GM11168 (cell line): ENCODE measurements around the gene FASTK.

Experiments
- in situ Hi-C: fragments of 300-500 bp; cut with MboI; formaldehyde crosslinking; loops from one replicate; pipeline ENCODE4 v1.12.0; 2022; ENCODE audit warnings: low sequenced_read_pairs; ENCODE audit not compliant: unreplicated experiment

FASTK gene

DNA sequence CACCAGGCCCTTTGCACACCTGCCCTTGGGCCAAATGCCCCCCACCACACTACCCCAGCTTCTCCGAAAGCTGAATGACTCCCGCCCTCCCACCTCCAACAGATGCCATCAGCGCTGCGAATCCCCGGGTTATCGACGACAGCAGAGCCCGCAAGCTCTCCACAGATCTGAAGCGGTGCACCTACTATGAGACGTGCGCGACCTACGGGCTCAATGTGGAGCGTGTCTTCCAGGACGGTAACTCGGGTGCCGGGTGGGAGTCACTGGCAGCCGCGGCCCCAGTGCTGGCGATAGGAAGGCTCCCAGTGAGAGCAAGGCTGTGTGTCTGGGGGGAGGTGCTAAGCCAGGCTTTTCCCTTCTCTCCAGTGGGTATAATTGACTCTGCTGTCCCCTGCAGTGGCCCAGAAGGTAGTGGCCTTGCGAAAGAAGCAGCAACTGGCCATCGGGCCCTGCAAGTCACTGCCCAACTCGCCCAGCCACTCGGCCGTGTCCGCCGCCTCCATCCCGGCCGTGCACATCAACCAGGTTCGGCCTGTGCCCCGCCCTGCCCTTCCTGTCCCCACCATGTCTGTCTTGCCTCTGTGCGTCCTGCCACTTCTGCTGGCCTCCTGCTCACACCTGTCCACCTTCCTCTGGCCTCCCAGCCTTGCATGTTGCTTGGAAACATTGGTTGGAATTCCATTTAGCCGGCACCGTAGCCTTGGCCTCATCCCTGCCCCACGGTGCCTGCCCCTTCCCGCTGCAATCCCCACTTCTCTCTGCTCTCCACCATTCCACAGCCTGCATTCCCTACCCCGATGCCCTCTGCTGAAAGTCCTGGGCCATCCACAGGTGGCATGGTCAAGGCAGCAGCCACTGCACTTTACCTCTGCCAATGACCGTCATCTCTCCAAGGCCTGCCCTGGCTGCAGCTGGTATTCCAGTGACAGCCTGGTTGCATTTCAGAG lies 37.8 kb upstream of the FASTK start:
- in situ Hi-C loops: no loop called here

DNA sequence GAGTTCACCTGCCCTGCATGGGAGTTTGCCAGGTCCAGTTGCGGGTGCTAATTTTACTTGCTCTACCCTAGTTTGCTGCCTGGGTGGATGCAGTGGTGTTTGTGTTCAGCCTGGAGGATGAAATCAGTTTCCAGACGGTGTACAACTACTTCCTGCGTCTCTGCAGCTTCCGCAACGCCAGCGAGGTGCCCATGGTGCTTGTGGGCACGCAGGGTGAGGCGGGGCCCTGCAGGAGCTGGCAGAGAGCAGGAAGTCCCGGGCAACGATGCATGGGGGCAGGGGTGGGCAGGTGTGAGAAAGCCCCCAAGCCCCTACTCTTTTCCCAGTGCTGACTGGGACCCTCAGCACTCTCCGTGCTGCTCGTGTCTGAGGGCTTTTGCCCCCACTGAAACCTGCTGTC lies 37.0 kb upstream of the FASTK start:
- in situ Hi-C loops: no loop called here

DNA sequence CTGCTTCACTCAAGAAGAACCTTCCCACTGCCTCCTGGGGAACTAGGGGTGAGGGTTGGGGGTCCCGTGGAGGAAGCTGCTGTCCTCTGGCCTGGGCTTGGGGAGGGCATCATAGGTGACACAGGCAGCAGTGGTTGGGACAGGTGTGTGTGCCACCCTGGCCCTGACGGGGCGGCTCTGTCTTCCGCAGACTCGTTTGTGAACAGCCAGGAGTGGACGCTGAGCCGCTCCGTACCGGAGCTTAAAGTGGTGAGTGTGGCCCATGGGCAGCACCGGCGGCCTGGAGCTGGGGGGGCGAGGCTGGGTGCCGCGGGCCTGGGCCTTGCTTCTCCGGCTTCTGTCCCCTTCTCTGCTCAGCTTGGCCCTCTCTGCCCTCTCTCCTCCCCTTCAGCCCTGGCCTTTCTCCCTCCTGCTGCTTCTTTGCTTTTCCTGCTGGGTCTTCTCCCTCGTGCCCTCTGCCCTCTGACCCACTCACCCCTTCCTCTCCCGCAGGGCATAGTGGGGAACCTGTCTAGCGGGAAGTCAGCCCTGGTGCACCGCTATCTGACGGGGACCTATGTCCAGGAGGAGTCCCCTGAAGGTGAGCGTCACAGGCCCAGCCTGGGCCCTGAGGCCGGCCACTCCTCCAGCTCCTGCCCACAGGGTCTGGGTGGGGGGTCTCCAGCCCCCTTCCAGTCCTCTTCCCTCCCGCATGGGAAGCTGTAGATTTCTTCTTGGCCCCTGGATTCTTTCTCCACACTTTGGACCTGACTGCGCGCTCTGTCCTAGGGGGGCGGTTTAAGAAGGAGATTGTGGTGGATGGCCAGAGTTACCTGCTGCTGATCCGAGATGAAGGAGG lies 36.2 kb upstream of the FASTK start:
- in situ Hi-C loops: no loop called here

DNA sequence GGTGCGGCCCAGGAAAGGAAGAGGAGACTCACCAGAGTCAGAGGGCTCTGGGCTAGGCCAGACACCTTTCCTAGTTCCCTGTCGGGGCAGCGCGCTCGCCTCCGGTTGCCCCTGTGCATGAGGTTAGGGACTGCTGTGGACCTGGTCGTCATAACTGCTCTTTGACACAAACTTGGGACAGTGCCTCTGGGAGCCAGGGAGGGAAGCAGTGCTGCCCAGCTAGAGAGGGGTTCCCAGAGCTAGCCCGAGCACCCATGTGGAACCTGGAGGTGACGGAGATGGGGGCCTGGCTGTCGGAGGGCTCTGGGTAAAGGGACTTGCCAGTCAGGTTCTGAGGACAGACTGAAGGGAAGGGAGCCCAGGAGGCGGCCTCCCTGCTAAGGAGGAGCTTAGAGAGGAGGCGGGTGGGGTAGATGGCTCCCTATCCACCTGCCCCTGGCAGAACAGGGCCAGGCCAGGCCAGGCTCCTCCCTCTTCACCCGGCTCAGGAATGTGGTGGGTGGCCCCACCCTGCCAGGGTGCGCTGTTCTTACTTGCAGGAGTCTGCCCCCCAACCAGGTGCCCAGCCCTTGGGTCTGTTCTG lies 35.3 kb upstream of the FASTK start:
- in situ Hi-C loops: no loop called here

DNA sequence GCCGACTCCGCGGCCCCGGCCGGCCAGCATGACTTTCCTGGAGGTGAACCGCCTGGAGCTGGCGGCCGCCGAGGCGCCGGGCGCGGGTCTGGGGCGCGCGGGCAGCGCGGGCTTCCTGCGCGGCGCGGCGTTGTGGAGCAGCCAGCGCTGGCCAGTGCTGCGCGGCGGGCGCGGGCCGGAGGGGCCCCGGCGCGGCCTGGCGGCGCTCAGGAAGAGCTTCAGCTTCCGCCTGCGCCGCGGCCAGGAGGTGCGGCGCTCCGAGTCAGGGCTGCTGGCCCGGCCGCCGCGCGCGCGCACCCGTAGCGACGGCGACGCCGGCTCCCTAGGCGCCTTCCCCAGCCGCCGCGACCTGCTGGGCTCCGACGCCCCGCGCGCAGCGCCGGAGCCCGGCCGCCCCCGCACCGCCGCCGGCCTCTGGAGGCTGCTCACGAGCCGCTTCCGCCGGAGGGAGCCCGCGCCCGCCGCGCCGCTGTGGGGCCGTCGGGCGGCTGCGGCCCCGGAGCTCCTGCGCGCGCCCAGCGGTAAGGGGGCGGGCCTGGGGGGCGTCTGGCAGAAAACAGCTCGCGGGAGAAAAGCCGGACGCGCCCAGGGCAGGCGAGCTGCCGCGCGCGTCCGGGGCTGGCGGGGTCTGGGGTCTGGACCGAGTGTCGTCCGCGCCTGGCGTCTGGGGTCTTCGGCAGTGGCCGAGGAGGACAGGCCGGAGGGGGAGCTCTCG lies 34.7 kb upstream of the FASTK start:
- in situ Hi-C loops: no loop called here

DNA sequence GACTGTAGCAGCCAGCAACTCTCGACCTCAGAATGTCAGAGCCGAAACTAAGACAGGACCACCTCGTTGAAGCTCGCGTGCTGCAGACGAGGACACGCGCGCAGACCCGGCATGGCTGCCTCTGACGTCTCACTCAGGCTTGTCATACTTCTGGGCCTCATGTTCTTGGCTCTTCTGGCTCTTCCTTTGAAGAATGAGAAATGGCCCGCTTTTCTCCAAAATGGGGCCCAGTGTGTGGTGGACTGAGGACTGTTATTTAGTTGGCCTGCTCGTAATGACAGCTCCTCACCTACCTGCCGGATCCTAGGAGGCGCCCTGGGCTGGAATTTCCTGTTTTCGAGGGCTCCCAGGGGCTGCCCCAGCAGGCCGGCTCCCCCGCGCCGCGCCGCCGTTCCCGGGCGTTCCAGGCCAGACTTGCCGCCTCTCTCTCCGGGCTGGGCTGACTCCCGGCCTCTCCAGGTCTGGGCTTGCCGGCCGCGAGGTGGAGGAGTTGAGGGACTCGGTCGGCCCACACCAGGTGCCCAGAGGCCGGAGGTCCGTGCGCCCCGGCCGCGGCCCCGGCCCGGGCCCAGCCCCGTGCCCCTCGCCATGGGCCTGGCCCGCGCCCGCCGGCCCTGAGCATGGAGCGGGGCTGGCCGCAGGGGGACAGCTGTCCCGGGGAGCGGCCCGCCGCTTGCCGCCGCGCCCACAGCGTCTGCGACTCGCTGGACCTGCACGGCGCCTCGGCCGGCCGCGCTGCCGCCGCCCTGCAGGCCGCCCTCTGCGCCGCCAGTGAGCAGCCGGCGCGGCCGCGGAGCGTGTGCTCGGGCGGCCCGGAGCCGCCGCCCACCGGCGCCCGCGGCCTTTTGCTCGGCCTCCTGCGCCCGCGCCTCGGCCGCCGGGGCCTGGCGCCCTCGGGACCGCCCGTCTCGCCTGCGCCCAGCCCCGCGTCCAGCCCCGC lies 33.8 kb upstream of the FASTK start:
- in situ Hi-C loops: no loop called here

DNA sequence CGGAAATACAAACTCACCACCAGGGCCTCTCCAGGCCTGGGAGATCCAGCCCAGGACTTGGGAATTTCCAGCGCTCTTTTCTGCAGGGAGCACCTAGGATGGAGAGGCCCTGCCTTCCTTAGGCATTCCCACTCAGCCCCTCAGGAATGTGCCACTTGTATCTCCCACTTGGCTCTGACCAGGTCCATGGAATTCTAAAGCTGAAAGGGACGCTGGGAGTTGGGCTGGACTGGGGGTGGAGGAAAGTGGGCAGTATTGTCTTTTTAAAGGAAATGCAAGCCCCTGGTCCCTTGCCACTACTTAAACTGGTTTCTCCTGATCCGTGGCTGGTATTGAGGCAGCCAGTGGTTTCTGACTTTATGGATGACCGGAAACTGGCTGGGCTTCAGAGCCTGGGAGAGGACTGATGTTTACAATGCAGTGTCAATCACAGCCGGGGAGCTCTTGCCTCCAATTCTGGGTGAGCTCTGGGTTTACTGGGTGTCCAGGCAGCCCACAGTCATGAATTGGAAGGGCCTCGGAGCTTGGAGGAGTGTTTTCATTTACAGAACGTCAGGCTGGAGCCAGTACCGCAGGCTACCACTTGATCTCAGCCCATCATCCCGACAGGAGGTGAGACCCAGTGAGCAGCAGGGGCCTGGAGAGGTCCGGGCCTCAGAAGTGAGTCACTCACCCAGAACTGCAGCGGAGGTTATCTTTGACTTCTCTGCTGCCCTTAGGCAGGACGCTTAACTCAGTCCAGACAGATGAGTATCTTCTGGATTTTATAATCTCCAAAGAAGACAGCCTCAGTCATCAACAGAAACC lies 32.9 kb upstream of the FASTK start:
- in situ Hi-C loops: no loop called here

DNA sequence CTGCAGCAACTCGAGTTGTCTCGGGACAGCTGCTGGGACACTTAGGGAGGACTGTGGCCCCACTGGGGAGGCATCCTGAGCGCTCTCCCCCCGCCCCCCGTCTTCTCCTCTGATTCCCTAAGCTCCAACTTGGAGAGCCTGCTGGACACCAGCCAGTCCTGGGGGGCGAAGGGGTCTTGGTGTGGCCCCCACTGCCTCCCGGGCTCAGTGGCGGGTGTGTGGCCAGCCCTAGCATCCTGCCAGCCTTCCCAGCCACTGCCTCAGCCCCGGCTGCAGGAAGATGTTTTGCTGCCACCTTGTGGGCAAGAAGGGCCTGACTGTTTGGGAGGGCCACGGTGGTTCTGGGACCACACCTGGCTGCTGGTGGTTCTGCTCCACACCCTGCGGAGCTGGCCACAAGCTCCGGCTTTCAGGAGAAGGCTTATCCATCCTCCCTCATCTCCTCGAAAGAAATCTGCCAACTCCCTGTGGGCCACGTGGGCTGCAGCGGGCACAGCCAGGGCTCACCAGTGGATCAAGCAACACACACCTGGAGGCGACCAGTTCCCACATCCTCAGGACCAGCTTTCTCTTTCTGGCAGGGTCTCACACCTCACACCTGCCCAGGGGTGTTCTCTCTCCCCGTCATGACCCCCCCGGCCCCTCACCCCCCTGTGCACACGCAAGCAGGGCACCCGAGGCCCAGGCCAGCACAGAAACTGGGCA lies 30.5 kb upstream of the FASTK start:
- in situ Hi-C loops: no loop called here

DNA sequence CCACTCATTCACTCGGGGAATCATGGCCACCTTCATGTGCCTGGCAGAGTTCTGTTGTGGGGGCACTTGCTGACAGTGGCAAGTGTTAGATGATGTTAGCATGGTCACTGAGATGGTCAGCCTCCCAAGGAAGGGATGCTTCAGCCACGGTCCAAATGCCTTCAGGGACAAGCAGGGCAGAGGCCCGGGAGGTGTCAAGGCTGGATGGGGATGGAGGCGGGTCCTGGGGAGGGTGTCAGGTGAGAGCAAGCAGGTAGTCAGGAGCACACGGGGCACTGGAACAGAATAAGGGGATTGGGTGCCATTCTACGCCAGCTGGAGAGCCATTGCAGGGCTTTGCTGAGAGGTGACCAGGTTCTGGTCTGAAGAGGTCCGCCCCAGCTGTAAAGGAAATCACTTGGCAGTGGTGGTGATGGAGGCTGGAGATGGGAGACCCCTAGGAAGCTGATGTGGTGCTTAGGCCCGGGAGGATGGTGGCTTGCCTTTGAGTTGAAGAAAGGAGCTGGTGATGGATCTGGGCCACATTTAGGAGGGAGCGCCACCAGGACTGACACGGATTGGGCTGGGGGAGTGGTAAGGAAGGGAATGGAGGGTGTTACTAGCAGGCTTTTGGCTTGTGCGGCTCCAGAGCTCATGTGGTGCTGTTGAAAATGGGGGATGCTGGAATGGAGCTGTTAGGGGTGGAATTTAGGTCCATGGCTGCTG lies 29.8 kb upstream of the FASTK start:
- in situ Hi-C loops: no loop called here

DNA sequence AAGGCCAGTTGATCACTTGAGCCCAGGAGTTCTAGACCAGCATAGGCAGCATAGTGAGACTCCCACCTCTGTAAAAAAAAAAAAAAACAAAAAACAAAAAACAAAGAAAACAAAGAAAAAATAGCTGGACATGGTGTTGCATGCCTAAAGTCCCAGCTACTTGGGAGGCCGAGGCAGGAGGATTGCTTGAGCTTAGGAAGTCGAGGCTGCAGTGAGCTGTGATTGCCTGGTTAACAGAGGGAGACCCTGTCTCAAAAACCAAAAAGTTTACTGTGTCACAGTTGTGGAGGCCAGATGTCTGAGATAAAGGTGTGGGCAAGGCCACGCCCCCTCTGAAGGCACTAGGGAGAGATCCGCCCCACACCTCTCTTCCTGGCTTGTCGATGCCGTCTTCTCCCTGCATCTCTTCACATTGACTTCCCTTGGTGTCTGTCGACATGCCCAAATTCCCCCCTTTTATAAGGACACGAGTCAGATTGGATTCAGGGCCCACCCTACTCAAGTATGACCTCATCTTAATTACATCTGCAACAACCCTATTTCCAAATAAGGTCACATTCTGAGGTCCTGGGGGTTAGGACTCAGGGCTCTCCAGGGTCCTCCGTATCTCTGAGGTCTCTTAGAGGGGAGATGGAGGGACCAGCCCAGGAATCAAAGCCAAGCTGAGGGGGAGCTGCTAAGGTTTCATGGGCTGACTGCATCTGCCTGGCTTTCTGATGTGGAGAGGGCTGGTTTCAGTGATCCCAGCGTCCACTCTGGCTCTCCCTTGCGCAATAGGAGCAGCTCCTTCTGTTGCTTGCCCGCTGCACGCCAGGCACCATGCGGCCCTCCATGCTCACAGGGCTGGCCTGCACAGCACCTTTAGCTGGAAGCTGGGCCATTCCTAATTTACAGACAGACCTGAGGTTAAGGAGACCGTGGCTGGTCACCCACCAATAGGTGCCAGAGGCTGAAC lies 28.8 kb upstream of the FASTK start:
- in situ Hi-C loops: no loop called here

DNA sequence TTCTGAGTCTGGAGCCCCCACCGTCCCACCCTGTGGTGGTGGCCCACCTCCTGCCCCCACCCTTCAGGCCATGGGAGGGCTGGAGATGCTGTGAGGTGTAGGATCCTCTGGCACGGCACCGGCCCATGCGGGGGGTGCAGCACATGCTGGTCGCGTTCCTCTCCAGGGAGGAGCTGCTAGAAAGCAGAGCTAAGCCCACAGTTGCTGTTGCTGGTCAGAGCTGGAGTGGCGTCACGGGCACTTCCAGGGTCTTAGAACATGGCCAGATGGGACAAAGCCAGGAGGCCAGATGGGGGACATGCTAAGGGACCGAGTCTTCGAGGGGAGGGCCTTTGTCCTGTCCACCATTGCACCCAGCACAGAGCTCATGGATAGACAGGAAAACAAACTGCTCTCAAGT lies 27.3 kb upstream of the FASTK start:
- in situ Hi-C loops: no loop called here

DNA sequence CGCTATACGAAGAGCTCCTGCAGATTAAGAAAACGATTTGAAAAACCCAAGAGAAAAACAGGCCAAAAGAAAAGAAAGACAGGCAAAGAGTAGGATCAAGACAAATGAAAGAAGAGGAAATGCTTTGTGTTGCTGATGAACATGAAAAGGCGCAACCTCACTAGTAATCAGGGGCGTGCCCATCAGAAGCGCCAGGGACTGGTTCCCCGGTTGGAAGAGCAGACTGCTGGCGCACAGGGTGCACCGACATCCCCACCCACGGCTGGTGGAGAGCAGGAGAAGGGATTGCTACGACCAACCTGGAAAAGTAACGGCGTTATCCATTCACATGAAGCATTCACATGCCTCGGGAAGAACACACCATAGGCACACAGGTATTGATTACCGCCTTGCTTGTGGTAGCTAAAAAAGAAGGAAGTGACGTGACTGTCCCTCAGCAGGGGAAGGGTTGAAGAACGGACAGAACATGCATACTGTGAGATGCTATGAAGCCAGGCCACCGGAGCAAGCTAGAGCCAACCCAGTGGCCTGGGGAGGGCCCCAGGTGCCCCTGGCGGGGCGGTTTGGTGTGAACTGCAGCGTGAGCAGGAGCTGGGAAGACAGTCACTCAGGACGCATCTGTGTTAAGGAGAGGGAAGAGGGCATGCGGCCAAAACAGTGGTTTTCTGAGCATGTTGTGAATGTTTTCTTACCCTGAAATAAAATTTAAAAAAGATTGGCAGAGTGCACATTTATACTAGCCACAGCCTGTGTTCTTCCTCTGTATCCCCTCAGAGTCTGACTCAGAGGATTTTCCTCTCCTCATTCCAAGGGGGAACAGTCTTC lies 24.0 kb upstream of the FASTK start:
- in situ Hi-C loops: no loop called here

DNA sequence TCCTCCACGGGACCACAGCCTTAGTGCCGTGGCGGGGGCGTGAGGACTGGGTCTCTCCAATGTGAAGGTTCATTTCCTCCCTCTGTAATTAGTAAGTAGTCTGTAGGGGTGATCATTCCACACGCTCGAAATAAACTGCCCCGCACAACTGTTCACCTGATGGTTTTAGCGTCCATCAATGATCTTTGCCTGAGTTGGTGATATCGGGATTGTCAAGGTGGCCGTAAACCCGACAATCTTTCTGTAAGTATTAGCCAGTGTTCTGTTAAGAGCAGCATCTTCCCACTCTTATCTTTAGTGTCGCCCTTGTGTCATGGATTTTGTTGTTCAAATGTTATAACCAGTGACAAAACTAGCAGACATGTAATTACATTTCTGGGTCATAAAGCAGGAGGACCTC lies 23.4 kb upstream of the FASTK start:
- in situ Hi-C loops: no loop called here

DNA sequence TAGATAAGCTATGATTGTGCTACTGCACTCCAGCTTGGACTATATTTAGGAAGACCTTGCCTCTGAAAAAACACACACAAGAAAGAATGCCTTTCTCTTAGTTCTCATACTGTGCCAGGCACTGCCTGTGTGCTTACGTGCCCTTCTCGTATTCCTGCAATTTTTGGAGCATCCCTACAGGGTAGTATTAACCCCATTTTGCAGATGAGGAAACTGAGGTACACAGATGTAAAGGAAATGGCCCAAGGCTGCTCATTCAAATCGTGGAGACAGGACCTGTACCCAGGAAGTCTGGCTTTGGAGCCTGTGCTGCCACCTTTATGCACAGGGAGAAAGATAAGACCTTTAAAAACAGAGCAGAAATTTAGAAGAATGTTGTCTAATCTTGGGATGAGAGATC lies 22.4 kb upstream of the FASTK start:
- in situ Hi-C loops: no loop called here

DNA sequence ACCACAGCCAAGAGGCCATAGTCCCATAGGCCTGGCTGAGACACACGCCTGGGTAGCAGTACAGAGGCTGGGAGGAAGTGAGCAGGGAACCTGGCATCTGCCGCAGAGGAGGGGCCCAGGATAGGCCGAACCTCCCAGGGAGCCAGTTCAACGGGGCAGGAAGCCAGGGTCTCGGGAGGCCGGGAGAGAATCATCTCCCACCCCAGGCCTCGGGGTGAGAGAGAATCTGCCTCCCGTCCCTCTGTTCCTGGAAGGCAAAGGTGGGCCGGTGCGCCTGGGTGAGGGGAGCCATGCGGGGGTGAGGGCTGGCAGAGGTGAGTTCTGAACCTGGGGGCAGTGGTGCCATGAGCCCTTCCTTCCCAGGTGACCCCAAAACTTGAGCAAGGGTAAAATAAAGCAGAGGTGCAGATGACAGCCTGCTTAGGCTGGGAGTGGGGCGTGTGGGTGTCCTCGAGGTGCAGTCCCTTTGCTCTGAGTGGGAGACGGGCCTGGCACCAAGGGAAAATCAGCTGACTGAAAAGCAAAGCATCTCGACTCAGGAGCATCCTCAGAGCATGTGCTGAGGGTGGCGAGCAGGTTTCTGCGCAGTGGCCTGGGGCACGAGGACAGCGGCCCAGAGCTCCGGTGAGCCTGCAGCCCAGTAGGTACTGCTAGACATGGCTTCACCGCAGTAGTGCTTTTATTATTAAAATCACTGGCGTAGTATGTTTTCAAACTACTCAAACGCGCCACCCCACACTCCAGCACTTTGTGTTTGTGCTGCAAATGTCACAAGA lies 21.2 kb upstream of the FASTK start:
- in situ Hi-C loops: no loop called here
